BLaER1 treated with 17β-estradiol and CSF1 and Interleukin-3, amounts not matched to agents 10 nM and 100 nM (cell line): ENCODE results near the gene TRPV2.

Experiments
- H3K27ac ChIP-seq, 11 experiments: shearing (Covaris generic); formaldehyde crosslinking; 2 replicates each; pipeline ENCODE4 v1.8.1; 2022
- H3K27me3 ChIP-seq, 11 experiments: shearing (Covaris generic); formaldehyde crosslinking; 2 replicates each; pipeline ENCODE4 v1.8.1; 2022
- H3K36me3 ChIP-seq, 11 experiments: shearing (Covaris generic); formaldehyde crosslinking; 2 replicates each; pipeline ENCODE4 v1.8.1; 2022
- H3K4me1 ChIP-seq, 10 experiments: shearing (Covaris generic); formaldehyde crosslinking; 2 replicates each; pipeline ENCODE4 v1.8.1; 2022
- H3K4me2 ChIP-seq, 11 experiments: shearing (Covaris generic); formaldehyde crosslinking; 2 replicates each; pipeline ENCODE4 v1.8.1; 2022
- H3K4me3 ChIP-seq, 10 experiments: shearing (Covaris generic); formaldehyde crosslinking; 2 replicates each; pipeline ENCODE4 v1.8.1; 2022
- H3K9ac ChIP-seq, 11 experiments: shearing (Covaris generic); formaldehyde crosslinking; 2 replicates each; pipeline ENCODE4 v1.8.1; 2022
- H3K9me3 ChIP-seq, 11 experiments: shearing (Covaris generic); formaldehyde crosslinking; replicated peaks in 1 of 11; 2 replicates each; pipeline ENCODE4 v1.8.1; 2022
- H4K20me1 ChIP-seq, 11 experiments: shearing (Covaris generic); formaldehyde crosslinking; 2 replicates each; pipeline ENCODE4 v1.8.1; 2022
- Cebpa-rat ChIP-seq, 11 experiments: shearing (Covaris generic); IDR thresholded peaks; 2 replicates each; pipeline ENCODE4 v1.8.1; 2022

The TRPV2 gene

DNA sequence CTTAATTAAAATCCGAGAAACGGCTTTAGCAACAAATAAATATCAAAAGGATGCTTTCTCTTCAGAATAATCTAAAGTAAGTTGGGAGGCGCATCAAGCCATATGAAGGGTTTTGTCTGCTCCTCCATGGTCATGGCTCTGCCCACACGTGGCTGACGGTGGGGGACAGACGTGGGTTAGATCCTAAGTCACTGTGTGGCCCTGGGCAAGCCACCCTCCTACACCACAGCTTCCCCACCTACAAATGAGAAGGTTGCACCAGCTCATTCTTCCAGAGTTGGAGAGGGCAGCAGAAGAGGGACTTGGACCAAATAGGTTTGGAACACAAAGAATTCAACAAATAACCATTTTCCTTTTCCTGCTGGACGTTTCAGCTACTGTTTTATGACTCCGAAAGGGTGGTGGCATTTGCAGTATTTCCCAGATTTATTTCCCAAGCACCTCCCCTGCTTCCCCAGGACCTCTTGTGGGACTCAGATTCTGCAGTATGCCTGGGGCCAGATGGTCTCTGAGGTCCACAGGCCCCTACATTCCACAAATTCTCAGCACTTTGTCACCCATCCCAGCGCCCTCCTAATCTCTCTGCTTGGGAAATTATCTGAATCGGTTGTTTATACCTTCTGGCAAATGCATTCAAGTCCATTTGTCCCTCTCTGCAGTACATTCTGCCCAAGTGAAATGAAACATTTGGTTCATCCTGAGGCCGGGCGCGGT, 58.8 kb downstream of the TRPV2 start:
- Histone ChIP-seq H3K4me2 (no peak overlapping the region), H4K20me1 (peaks cover 0 to 20% (median 4%) of the 10 kb centered on the region in 11 experiments; a peak in 4 of 22 replicates), H3K9me3 (no peaks in the 10 kb centered on the region), H3K4me1 (peaks cover 15 to 26% (median 19%) of the 10 kb centered on the region in 10 experiments), H3K27me3 (no peaks in the 10 kb centered on the region), H3K27ac (no peak overlapping the region), H3K4me3 (no peak overlapping the region), H3K36me3 (peaks cover 0 to 7% (median 0%) of the 10 kb centered on the region in 11 experiments; a peak in 3 of 22 replicates), H3K9ac (no peak overlapping the region)
- no peak for TF ChIP-seq Cebpa-rat (IDR thresholded peaks at IDR 0.05)

DNA sequence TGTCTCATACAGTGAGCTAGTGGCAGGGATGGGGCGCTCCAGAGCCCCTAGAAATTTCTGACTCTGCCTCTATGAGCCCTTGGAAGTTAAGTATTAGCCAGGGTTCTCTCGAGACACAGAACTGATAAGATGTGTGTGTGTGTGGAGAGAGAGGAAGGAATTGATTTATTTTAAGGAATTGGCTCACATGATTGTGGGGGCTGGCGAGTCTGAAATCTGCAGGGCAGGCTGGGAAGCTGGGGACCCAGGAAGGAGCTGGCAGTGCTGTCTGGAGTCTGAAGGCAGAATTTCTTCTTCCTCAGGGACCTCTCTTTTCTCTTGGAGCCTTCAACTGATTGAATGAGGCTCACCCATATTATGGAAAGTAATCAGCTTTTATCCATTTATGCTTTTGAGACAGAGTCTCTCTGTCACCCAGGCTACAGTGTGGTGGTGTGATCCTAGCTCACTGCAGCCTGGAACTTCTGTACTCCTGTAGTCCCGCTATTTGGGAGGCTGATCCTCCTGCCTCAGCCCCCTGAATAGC, 59.9 kb downstream of the TRPV2 start:
- no peaks in the 10 kb centered on the region for H3K9me3 ChIP-seq
- no peak overlapping the region for H3K4me3 ChIP-seq
- H3K27me3 ChIP-seq, result no peaks in the 10 kb centered on the region
- H3K27ac ChIP-seq, result no peak overlapping the region
- H4K20me1 ChIP-seq, result peaks cover 0 to 13% (median 4%) of the 10 kb centered on the region in 11 experiments; a peak in 4 of 22 replicates
- H3K9ac ChIP-seq, result 0 out of 22 replicates have a peak overlapping the region, but pooled peaks of 1 of the 11 experiments have one; percentile 24
- no peak for TF ChIP-seq Cebpa-rat (IDR thresholded peaks at IDR 0.05)
- peaks cover 4 to 15% (median 10%) of the 10 kb centered on the region in 10 experiments; a peak in 19 of 20 replicates for H3K4me1 ChIP-seq
- peak overlapping the region in 2 of 11 experiments; percentile 4 to 37; a peak in 2 of 22 replicates for H3K4me2 ChIP-seq
- H3K36me3 ChIP-seq, result peaks cover 0 to 7% (median 0%) of the 10 kb centered on the region in 11 experiments; a peak in 1 of 22 replicates

DNA sequence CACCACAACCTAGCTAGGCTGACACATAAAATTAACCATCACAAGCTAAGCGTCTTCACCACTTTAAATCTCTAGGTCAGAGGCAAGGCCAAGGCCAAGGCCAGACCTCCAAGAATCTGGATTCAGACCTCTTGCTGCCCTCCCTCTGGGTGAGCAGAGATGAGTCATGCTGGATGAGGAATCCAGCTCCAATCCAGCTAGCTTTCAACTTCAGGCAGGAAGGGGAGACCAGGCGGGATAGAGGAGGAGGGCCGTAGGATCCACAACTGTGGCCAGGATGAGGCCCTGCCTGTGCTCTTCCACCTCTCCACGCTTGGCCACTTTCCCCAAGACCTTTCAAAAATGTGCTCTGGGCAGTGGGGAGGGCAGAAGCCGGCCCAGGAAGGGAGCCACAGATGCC, 61.9 kb downstream of the TRPV2 start:
- Histone ChIP-seq H3K9ac (peak overlapping the region in 1 of 11 experiments; percentile 7; a peak in 1 of 22 replicates), H3K27ac (no peak overlapping the region)

DNA sequence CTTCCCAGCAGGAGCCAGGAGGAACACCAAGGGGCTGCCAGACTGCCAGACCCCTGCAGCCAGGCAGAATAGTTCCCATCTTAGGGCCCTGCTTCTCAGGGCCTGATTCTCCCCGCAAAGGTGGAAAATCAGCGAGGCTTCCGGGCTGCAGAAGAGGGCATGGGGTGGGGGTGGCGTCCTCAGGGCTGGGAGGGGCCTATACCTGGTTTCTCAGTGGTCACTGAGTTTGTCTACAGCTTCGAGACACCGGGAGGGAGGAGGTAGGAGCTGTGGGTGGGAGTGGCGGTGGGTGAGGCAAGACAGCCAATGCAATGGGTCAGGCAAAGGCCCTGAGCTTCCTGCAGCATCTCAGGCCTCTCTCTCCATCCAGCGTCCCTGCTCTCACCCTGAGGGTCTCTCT, 62.3 kb downstream of the TRPV2 start:
- Histone ChIP-seq H3K4me1 (peaks cover 0 to 8% (median 0%) of the 10 kb centered on the region in 10 experiments; a peak in 3 of 20 replicates), H4K20me1 (peaks cover 0 to 7% (median 0%) of the 10 kb centered on the region in 11 experiments; a peak in 1 of 22 replicates), H3K36me3 (0 out of 22 replicates have a peak, but pooled peaks cover 0 to 7% (median 0%) of the 10 kb centered on the region in 11 experiments), H3K4me3 (no peak overlapping the region), H3K27me3 (no peaks in the 10 kb centered on the region), H3K9ac (no peak overlapping the region), H3K4me2 (no peak overlapping the region), H3K27ac (no peak overlapping the region), H3K9me3 (no peaks in the 10 kb centered on the region)
- TF ChIP-seq Cebpa-rat (IDR thresholded peaks at IDR 0.05), result no peak

More for the DNA sequence above, 61.9 kb downstream of the TRPV2 start:
- H4K20me1 ChIP-seq, result peaks cover 0 to 7% (median 0%) of the 10 kb centered on the region in 11 experiments; a peak in 2 of 22 replicates
- no peak for TF ChIP-seq Cebpa-rat (IDR thresholded peaks at IDR 0.05)
- no peak overlapping the region for H3K4me3 ChIP-seq
- no peaks in the 10 kb centered on the region for H3K27me3 ChIP-seq
- no peaks in the 10 kb centered on the region for H3K9me3 ChIP-seq
- H3K4me2 ChIP-seq, result no peak overlapping the region
- H3K36me3 ChIP-seq, result 0 out of 22 replicates have a peak, but pooled peaks cover 0 to 7% (median 0%) of the 10 kb centered on the region in 11 experiments
- peaks cover 0 to 8% (median 0%) of the 10 kb centered on the region in 10 experiments; a peak in 5 of 20 replicates for H3K4me1 ChIP-seq

DNA sequence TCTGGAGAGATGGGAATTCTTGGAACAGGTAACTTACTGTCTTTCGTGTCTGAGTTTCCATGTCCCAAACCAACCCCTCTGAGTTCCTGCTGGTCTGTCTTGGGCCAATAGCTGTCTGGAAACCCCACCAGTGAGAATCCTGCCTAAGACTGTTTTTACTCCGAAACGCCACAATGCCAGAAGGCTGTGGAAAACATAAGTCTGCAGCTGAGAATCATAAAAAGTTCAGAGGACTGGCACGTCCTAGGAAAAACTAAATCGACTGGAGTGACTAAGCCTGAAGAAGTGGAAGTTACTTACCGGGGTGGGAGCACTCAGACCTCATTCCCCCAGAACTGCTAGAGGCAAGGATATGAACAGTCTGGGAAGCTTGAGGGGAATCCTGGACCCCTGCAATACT, 63.3 kb downstream of the TRPV2 start:
- Histone ChIP-seq H3K27me3 (no peaks in the 10 kb centered on the region), H3K27ac (no peak overlapping the region), H3K9me3 (no peaks in the 10 kb centered on the region), H3K4me3 (no peak overlapping the region), H3K9ac (no peak overlapping the region), H3K4me1 (peaks cover 0 to 8% (median 0%) of the 10 kb centered on the region in 10 experiments; a peak in 3 of 20 replicates), H3K36me3 (0 out of 22 replicates have a peak, but pooled peaks cover 0 to under 1% (median 0%) of the 10 kb centered on the region in 11 experiments), H4K20me1 (peaks cover 0 to 7% (median 0%) of the 10 kb centered on the region in 11 experiments; a peak in 1 of 22 replicates), H3K4me2 (no peak overlapping the region)
- TF ChIP-seq Cebpa-rat (IDR thresholded peaks at IDR 0.05), result no peak

DNA sequence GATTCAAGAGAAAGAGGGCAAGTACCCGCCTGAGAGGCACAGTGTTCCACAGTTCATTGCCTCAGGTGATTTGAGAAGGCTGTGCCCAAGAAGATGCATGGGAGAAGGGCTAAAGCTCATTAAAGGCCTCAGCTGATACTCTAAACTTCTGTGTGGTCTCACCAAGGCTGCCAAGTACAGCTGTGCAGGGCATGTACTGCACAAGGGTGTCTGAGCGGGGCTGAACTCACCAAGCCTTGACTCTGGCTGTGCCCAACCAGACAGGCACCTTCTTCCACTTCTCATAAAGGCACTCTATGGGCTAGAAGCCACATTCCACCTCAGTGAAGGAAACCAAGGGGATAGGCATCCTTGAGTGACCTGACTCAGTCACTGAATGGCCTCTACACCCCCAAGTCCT, 63.9 kb downstream of the TRPV2 start:
- Histone ChIP-seq H3K4me2 (no peak overlapping the region), H3K27ac (no peak overlapping the region), H3K9ac (no peak overlapping the region), H3K27me3 (no peaks in the 10 kb centered on the region), H4K20me1 (peaks cover 0 to 7% (median 0%) of the 10 kb centered on the region in 11 experiments; a peak in 2 of 22 replicates), H3K9me3 (no peaks in the 10 kb centered on the region), H3K4me3 (no peak overlapping the region), H3K4me1 (peaks cover 0 to 8% (median 0%) of the 10 kb centered on the region in 10 experiments; a peak in 3 of 20 replicates), H3K36me3 (no peaks in the 10 kb centered on the region)
- TF ChIP-seq Cebpa-rat (IDR thresholded peaks at IDR 0.05), result no peak

DNA sequence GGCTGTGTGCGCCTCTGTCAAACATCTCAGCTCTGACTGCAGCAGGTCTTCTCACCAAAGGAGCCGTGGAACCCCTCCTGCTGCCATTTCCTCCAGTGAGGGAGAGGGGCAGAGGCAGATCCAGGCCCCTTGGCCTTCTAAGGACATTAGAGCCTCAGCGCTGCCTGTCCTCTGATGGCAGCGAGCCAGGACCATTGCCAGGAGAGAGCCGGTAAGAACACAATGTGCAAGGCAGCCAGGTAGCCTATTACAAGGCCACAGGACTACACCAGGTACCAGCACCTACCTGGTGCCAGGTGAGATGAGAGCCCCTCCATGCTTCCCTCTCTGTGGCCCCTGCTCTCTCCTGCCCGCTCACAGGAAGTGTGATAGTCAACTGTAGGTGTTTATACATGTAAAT, 65.6 kb downstream of the TRPV2 start:
- H3K9ac ChIP-seq, result no peak overlapping the region
- H3K36me3 ChIP-seq, result no peaks in the 10 kb centered on the region
- peaks cover 0 to 7% (median 0%) of the 10 kb centered on the region in 11 experiments; a peak in 2 of 22 replicates for H4K20me1 ChIP-seq
- no peak overlapping the region for H3K4me3 ChIP-seq
- H3K9me3 ChIP-seq, result no peaks in the 10 kb centered on the region
- no peak overlapping the region for H3K27ac ChIP-seq
- H3K4me1 ChIP-seq, result peaks cover 0 to 6% (median 0%) of the 10 kb centered on the region in 10 experiments; a peak in 5 of 20 replicates
- H3K4me2 ChIP-seq, result no peak overlapping the region
- no peaks in the 10 kb centered on the region for H3K27me3 ChIP-seq
- no peak for TF ChIP-seq Cebpa-rat (IDR thresholded peaks at IDR 0.05)

DNA sequence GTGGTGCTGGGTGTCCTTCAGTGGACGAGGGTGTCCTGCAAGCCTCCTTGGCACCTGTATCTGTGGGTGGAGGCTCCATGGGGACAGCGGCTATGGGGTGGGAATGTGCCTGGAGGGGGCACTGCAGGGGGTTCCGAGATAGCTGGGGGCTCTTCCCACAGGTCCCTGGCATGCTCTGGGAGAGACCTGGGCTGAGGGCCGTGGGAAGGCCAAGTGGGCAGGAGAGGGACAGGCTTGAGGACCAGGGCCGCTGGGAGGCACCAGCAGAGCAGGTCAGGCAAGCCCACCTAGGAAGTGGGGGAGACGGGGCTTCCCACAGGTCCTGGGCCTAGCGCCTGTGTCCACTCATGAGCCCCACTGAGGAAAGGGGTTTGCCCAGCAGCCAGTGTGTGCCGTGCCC, 66.9 kb downstream of the TRPV2 start:
- no peaks in the 10 kb centered on the region for H3K9me3 ChIP-seq
- H4K20me1 ChIP-seq, result peaks cover 0 to 12% (median 0%) of the 10 kb centered on the region in 11 experiments; a peak in 3 of 22 replicates
- H3K27ac ChIP-seq, result no peak overlapping the region
- H3K4me1 ChIP-seq, result peaks cover 0 to 8% (median 0%) of the 10 kb centered on the region in 10 experiments; a peak in 5 of 20 replicates
- TF ChIP-seq Cebpa-rat (IDR thresholded peaks at IDR 0.05), result no peak
- no peaks in the 10 kb centered on the region for H3K27me3 ChIP-seq
- H3K9ac ChIP-seq, result no peak overlapping the region
- no peak overlapping the region for H3K4me3 ChIP-seq
- H3K36me3 ChIP-seq, result no peaks in the 10 kb centered on the region
- no peak overlapping the region for H3K4me2 ChIP-seq

DNA sequence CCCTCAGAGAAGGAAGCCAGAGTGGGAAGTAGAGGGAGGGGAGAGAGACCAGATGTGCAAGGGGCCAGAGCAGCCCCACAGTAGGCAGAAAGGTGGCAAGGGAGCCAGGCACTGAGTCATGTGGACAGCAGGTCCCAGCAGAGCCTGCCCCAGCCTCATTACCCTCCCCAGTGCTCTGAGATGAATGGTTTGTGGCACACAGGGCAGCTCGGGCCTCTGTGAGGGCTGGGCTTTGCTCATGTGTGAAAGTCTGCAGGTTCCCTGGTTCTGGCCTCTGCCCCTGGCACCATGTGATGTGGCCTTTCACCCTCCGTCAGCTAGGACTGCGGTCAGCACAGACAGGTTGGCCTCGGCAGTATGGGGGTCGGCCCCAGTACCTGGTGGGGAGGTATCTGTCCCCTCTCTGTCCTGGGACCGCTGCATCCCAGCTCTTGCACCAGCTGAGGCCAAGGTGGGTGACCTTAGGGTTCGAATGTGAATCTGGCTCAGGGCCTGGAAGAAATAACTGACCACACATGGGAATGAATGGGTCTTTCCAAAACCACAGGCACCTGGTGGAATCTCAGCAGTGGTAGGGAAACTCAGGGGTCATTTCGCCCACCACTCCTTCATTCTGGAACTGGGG, 67.8 kb downstream of the TRPV2 start:
- Histone ChIP-seq H3K9me3 (no peaks in the 10 kb centered on the region), H3K4me3 (no peak overlapping the region), H3K4me1 (peaks cover 0 to 8% (median 0%) of the 10 kb centered on the region in 10 experiments; a peak in 5 of 20 replicates), H3K27ac (no peak overlapping the region), H3K4me2 (no peak overlapping the region), H3K27me3 (no peaks in the 10 kb centered on the region), H4K20me1 (peaks cover 0 to 16% (median 0%) of the 10 kb centered on the region in 11 experiments; a peak in 3 of 22 replicates), H3K9ac (no peak overlapping the region), H3K36me3 (no peaks in the 10 kb centered on the region)
- no peak for TF ChIP-seq Cebpa-rat (IDR thresholded peaks at IDR 0.05)
